Progenitor cell of endocrine pancreas (in vitro differentiated cells): ENCODE measurements around the gene AGR3. TPM values are rescaled to one million over a fixed set of nuclear protein-coding genes. Genes with fewer than 3 reads are reported as not detected.

Experiments used
- DNase-seq: peaks from one replicate; pipeline ENCODE4 v3.0.0; 2021; ENCODE audit warnings: low spot score; ENCODE audit not compliant: unreplicated experiment
- H3K27ac Mint-ChIP-seq: 2 replicates; pipeline ENCODE4 v1.8.0; 2021; ENCODE audit warnings: mild to moderate bottlenecking, moderate library complexity, mixed read lengths
- H3K27me3 Mint-ChIP-seq: 2 replicates; pipeline ENCODE4 v1.8.0; 2021; ENCODE audit warnings: mixed read lengths
- H3K36me3 Mint-ChIP-seq: 2 replicates; pipeline ENCODE4 v1.8.0; 2022; ENCODE audit warnings: mixed read lengths; ENCODE audit not compliant: insufficient read depth
- H3K4me1 Mint-ChIP-seq: 2 replicates; pipeline ENCODE4 v1.8.0; 2021; ENCODE audit warnings: low read depth, mixed read lengths
- H3K4me3 Mint-ChIP-seq: 2 replicates; pipeline ENCODE4 v1.8.0; 2021; ENCODE audit warnings: low read depth, mild to moderate bottlenecking, moderate library complexity, mixed read lengths
- H3K9me3 Mint-ChIP-seq: 2 replicates; pipeline ENCODE4 v1.8.0; 2021; ENCODE audit warnings: low read depth, mixed read lengths
- total RNA-seq: library from RNA; stranded (reverse); gene quantifications from 2 replicates; pipeline ENCODE4 v1.2.1, GENCODE V29; 2021
- TF ChIP-seq, protein P1 (sequence below): fragments of 200-600 bp; sonication (generic); IDR thresholded peaks from one replicate; pipeline ENCODE4 v1.5.0; 2021; ENCODE audit warnings: antibody characterized with exemption, mild to moderate bottlenecking; ENCODE audit not compliant: unreplicated experiment

Gene AGR3
- total RNA-seq, 1 donor from 2014 or later: 5.8 TPM

DNA sequence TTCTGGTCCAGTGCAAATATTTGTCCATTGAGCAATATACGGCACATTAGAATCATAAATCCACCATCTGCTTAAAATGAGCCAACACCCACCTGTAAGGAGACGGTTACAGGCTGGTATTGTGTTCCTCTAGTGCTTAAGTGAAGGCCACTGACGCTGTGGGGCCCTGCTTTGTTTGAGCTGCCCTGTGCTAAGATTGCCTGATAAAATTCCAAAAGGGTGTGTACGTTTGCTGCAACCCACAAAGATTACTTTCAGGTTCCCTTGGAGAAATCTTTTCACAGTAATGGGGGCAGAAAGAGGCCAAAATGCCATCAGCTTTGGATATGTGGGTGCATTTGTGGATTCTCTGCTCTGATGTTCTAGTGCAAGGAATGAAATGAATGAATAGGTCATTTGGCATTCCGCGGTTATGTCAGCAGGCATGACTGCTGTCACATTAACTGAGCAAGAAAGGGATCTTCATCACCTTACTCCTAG is 34.4 kb downstream of the AGR3 start:
- no peak for DNase-seq
- Mint-ChIP-seq H3K4me3 (peak overlapping the region; percentile 14), H3K27me3 (no peaks in the 10 kb centered on the region), H3K9me3 (peaks cover 7% of the 10 kb centered on the region), H3K36me3 (no peaks in the 10 kb centered on the region), H3K27ac (peak overlapping the region; percentile 71), H3K4me1 (peaks cover 26% of the 10 kb centered on the region)
- TF ChIP-seq, protein P1, sequence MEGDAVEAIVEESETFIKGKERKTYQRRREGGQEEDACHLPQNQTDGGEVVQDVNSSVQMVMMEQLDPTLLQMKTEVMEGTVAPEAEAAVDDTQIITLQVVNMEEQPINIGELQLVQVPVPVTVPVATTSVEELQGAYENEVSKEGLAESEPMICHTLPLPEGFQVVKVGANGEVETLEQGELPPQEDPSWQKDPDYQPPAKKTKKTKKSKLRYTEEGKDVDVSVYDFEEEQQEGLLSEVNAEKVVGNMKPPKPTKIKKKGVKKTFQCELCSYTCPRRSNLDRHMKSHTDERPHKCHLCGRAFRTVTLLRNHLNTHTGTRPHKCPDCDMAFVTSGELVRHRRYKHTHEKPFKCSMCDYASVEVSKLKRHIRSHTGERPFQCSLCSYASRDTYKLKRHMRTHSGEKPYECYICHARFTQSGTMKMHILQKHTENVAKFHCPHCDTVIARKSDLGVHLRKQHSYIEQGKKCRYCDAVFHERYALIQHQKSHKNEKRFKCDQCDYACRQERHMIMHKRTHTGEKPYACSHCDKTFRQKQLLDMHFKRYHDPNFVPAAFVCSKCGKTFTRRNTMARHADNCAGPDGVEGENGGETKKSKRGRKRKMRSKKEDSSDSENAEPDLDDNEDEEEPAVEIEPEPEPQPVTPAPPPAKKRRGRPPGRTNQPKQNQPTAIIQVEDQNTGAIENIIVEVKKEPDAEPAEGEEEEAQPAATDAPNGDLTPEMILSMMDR: no peak

DNA sequence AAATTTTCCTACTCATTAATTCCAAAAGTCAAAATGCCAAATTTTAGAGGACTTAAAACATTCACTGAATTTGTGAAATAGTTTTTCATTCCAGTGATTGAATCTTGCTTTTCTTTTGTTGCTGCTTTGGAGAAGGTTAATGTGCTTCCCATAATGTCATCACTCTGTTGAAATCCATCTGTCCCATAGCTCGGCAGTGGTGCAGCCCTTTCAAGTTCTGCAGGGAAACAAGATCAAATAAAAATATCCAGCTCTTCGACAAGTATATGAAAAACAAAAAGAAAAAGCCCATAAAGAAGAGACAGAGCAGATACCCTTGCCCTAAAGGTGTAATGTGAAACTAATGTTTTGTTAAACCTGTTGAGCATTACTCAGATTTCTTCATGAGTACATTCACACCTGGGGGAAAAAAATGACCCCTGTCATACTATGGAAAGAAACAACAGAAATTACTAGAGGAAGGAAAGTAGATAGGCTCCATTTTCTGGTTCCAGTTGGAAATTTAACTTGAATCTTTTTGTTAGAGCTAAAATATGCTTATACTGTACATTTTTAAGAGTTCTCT is 35.1 kb downstream of the AGR3 start:
- Mint-ChIP-seq H3K4me3 (peak overlapping the region; percentile 13), H3K4me1 (peaks cover 21% of the 10 kb centered on the region), H3K36me3 (no peaks in the 10 kb centered on the region), H3K9me3 (peaks cover 7% of the 10 kb centered on the region), H3K27me3 (no peaks in the 10 kb centered on the region), H3K27ac (peak overlapping the region; percentile 71)
- no peak for DNase-seq
- TF ChIP-seq, protein P1: no peak

DNA sequence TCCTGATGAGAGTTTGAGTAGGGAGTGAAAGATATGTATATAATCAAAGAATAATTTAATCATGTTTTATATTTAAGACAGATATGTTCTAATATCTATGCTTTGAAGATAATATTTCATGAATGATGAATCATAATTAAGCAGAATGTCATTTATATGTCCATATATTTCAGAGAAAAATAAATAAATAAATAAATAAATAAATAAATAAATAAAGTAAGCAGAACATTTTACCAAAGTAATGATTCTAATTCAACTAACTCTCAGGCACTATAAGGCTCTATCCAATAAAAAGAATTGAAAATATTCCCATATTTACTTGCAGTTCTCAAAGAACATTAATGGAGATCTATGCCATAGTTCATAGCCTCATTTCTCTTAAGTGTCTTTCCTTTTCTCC is 36.0 kb downstream of the AGR3 start:
- Mint-ChIP-seq H3K27ac (no peak overlapping the region), H3K27me3 (no peaks in the 10 kb centered on the region), H3K36me3 (no peaks in the 10 kb centered on the region), H3K4me1 (peaks cover 20% of the 10 kb centered on the region), H3K9me3 (peaks cover 3% of the 10 kb centered on the region), H3K4me3 (no peak overlapping the region)
- no peak for DNase-seq
- TF ChIP-seq, protein P1: no peak

DNA sequence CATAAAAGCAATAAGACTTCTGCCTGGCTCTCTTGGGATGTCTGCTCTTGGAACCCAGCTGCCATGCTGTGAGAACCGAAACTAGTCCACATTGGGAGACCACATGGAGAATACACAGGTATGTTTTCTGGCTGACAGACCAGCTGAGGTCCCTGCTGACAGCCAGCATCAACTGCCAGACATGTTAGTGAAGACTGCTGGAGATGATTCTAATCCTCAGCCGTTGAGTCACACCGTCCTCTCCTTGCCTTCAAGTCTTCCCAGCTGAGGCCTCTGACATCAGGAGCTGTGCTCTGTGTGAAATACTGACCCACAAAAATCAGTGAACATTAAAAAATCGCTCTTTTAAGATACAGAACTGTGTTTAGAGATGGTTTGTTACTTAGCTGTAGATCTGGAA is 40.1 kb downstream of the AGR3 start:
- Mint-ChIP-seq H3K27me3 (no peaks in the 10 kb centered on the region), H3K36me3 (no peaks in the 10 kb centered on the region), H3K4me3 (no peak overlapping the region), H3K9me3 (peaks cover 7% of the 10 kb centered on the region), H3K27ac (no peak overlapping the region), H3K4me1 (peaks cover 17% of the 10 kb centered on the region)
- DNase-seq: no peak
- TF ChIP-seq, protein P1: no peak

DNA sequence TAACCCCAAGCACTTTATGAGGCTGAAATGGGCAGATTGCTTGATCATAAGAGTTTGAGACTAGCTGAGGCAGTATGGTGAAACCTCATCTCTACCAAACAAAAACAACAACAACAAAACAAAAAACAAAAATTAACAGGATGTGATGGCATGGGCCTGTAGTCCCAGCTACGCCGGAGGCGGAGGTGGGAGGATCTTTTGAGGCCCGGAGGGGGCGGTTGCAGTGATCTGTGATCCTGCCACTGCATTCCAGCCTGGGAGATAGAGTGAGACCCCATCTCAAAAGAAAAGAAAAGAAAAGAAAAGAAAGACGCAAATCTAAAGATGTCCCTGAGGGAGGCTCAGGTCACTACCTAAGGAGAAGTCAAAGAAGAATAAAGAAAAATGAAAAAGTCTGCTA is 41.7 kb downstream of the AGR3 start:
- Mint-ChIP-seq H3K4me1 (peaks cover 9% of the 10 kb centered on the region), H3K4me3 (no peak overlapping the region), H3K27me3 (no peaks in the 10 kb centered on the region), H3K36me3 (no peaks in the 10 kb centered on the region), H3K9me3 (peaks cover 9% of the 10 kb centered on the region), H3K27ac (no peak overlapping the region)
- DNase-seq: no peak
- TF ChIP-seq, protein P1: no peak
